Esophagus muscularis mucosa (tissue), 4 donors: ENCODE results near the gene PDE4DIP.
"Not testable (repeated sequence)": the region's sequence is repeated elsewhere in the genome, so short reads cannot be mapped to it uniquely, and the experiment has no call there.

Experiments
- CTCF ChIP-seq, 3 experiments: fragments of 200-600 bp in 2 of 3; fragments of 450-650 bp in 1 of 3; sonication (generic) in 2 of 3; IDR thresholded peaks; one replicate each; pipeline ENCODE4 v1.5.1; 2017 to 2019; ENCODE audit warnings: antibody characterized with exemption in 3 of 3, mild to moderate bottlenecking in 2 of 3, moderate library complexity in 1 of 3
- EP300 ChIP-seq: sonication (generic); formaldehyde crosslinking; IDR thresholded peaks from one replicate; pipeline ENCODE4 v1.6.1; 2017; ENCODE audit warnings: antibody characterized with exemption
- POLR2A ChIP-seq: fragments of 450-650 bp; IDR thresholded peaks from one replicate; pipeline ENCODE4 v1.6.1; 2017; ENCODE audit warnings: antibody characterized with exemption, moderate library complexity, mild to moderate bottlenecking, low read depth
- POLR2AphosphoS5 ChIP-seq, 2 donors: sonication (generic); formaldehyde crosslinking; IDR thresholded peaks; one replicate each; pipeline ENCODE4 v1.6.1; 2017; ENCODE audit warnings: antibody characterized with exemption in 2 of 2

GRCh38 chr1:148879812-148880416 is 35.7 kb downstream of the PDE4DIP start:
- TF ChIP-seq POLR2A; CTCF (IDR thresholded peaks at IDR 0.05); POLR2AphosphoS5 (IDR thresholded peaks at IDR 0.05); EP300: not testable (repeated sequence)
